GM21528 (cell line): ENCODE results near the gene CMSS1.

Source experiments
- ATAC-seq: cut with Tn5 transposase; IDR thresholded peaks from one replicate; pipeline ENCODE4 v1.9.1; 2021; ENCODE audit warnings: mild to moderate bottlenecking, moderate library complexity; ENCODE audit not compliant: unreplicated experiment, low FRiP score

The CMSS1 gene

GRCh38 chr3:99872923-99873254 is 55.2 kb downstream of the CMSS1 start:
- ATAC-seq: peak; percentile 56

GRCh38 chr3:99873269-99874102 is 55.8 kb downstream of the CMSS1 start:
- no peak for ATAC-seq

GRCh38 chr3:99874237-99875002 is 56.8 kb downstream of the CMSS1 start:
- ATAC-seq: no peak

GRCh38 chr3:99875581-99875928 is 57.9 kb downstream of the CMSS1 start:
- no peak for ATAC-seq

- peak; percentile 90 for ATAC-seq
Measured at GRCh38 chr3:99875929-99876841, 58.5 kb downstream of the CMSS1 start.

- no peak for ATAC-seq
Measured at GRCh38 chr3:99877031-99877579, 59.4 kb downstream of the CMSS1 start.

- ATAC-seq: no peak
Measured at GRCh38 chr3:99878005-99878404, 60.3 kb downstream of the CMSS1 start.

- no peak for ATAC-seq
Measured at GRCh38 chr3:99879275-99879674, 61.6 kb downstream of the CMSS1 start.

- no peak for ATAC-seq
Measured at GRCh38 chr3:99881121-99881524, 63.5 kb downstream of the CMSS1 start.

GRCh38 chr3:99882436-99883137 is 64.9 kb downstream of the CMSS1 start:
- ATAC-seq: no peak

- no peak for ATAC-seq
Measured at GRCh38 chr3:99883138-99883461, 65.4 kb downstream of the CMSS1 start.

- no peak for ATAC-seq
Measured at GRCh38 chr3:99883693-99884092, 66.0 kb downstream of the CMSS1 start.

GRCh38 chr3:99884484-99884883 is 66.8 kb downstream of the CMSS1 start:
- ATAC-seq: no peak

GRCh38 chr3:99885085-99885484 is 67.4 kb downstream of the CMSS1 start:
- no peak for ATAC-seq

- no peak for ATAC-seq
Measured at GRCh38 chr3:99885851-99886250, 68.2 kb downstream of the CMSS1 start.

- no peak for ATAC-seq
Measured at GRCh38 chr3:99891610-99892285, 74.1 kb downstream of the CMSS1 start.

- no peak for ATAC-seq
Measured at GRCh38 chr3:99892332-99892731, 74.7 kb downstream of the CMSS1 start.

- ATAC-seq: no peak
Measured at GRCh38 chr3:99895131-99895696, 77.6 kb downstream of the CMSS1 start.

GRCh38 chr3:99895703-99896441 is 78.2 kb downstream of the CMSS1 start:
- no peak for ATAC-seq
